PC-9 (cell line): ENCODE measurements around the gene GNB1. TPM values are rescaled to one million over a fixed set of nuclear protein-coding genes. Genes with fewer than 3 reads are reported as not detected.
A peak's percentile ranks its signal among the peaks of the same experiment; 100 is the strongest.

Source experiments
- BruUV-seq: library from RNA; stranded (reverse); fragments of 400-500 nt; replicated peaks from 2 replicates; lab custom pipeline; 2021; lab: Mats Ljungman, UMichigan
- CTCF ChIA-PET: fragments of 300-600 bp; sonication (Branson Sonifier 250); formaldehyde crosslinking; loops from one replicate; lab custom pipeline; 2022; ENCODE audit warnings: antibody characterized with exemption; lab: Charles Lee
- POLR2A ChIA-PET: fragments of 300-600 bp; sonication (Branson Sonifier 250); formaldehyde crosslinking; loops from one replicate; lab custom pipeline; 2022; ENCODE audit warnings: antibody characterized with exemption; ENCODE audit not compliant: unreplicated experiment; lab: Charles Lee
- DNase-seq, 2 experiments: peaks; one replicate each; pipeline versions ENCODE4 v3.0.0 to v3.0.0-alpha.2; 2015 to 2022; ENCODE audit warnings: mixed read lengths in 1 of 2
- H2AFZ ChIP-seq: fragments of 200-600 bp; sonication (generic); 2 replicates; pipeline ENCODE4 v1.8.1; 2017; ENCODE audit warnings: antibody characterized with exemption
- H3F3A ChIP-seq: fragments of 200-600 bp; sonication (generic); 2 replicates; pipeline ENCODE4 v1.8.1; 2017; ENCODE audit warnings: antibody characterized with exemption, mild to moderate bottlenecking, low read depth; ENCODE audit not compliant: insufficient read depth
- H3K27ac ChIP-seq: fragments of 200-600 bp; sonication (generic); 2 replicates; pipeline ENCODE4 v1.6.1; 2016; ENCODE audit warnings: mixed run types
- H3K27me3 ChIP-seq: fragments of 200-600 bp; sonication (generic); 2 replicates; pipeline ENCODE4 v1.6.1; 2016; ENCODE audit warnings: low read depth, mixed run types; ENCODE audit not compliant: insufficient read depth
- H3K36me3 ChIP-seq: fragments of 200-600 bp; sonication (generic); 2 replicates; pipeline ENCODE4 v1.6.1; 2016; ENCODE audit warnings: low read depth, mixed run types
- H3K4me1 ChIP-seq: fragments of 200-600 bp; sonication (generic); replicated peaks from 2 replicates; pipeline ENCODE4 v1.6.1; 2016; ENCODE audit warnings: mixed run types; ENCODE audit not compliant: insufficient read depth
- H3K4me2 ChIP-seq: fragments of 200-600 bp; sonication (generic); 2 replicates; pipeline ENCODE4 v1.6.1; 2017; ENCODE audit warnings: mixed run types
- H3K4me3 ChIP-seq: fragments of 200-600 bp; sonication (generic); 2 replicates; pipeline ENCODE4 v1.6.1; 2016; ENCODE audit warnings: mixed run types
- H3K79me2 ChIP-seq: fragments of 200-600 bp; sonication (generic); 2 replicates; pipeline ENCODE4 v1.6.1; 2017; ENCODE audit warnings: low read depth, mixed run types
- H3K9me2 ChIP-seq: fragments of 200-600 bp; sonication (generic); 2 replicates; pipeline ENCODE4 v1.8.1; 2017; ENCODE audit warnings: mild to moderate bottlenecking; ENCODE audit not compliant: insufficient read depth
- H3K9me3 ChIP-seq: fragments of 200-600 bp; sonication (generic); 2 replicates; pipeline ENCODE4 v1.8.1; 2016; ENCODE audit warnings: low read depth; ENCODE audit not compliant: insufficient read depth
- H4K20me1 ChIP-seq: fragments of 200-600 bp; sonication (generic); 2 replicates; pipeline ENCODE4 v1.8.1; 2017; ENCODE audit not compliant: insufficient read depth
- EZH2 ChIP-seq: fragments of 200-600 bp; sonication (generic); IDR thresholded peaks from 2 replicates; pipeline ENCODE4 v1.8.0; 2017; ENCODE audit warnings: antibody characterized with exemption, low read depth
- intact Hi-C: fragments of 100-400 bp; cut with micrococcal nuclease; formaldehyde crosslinking; loops from one replicate; pipeline ENCODE4 v1.10.0; 2022; ENCODE audit not compliant: unreplicated experiment
- total RNA-seq: library from RNA; stranded (reverse); gene quantifications from 2 replicates; pipeline ENCODE4 v1.2.3, GENCODE V29; 2021
- TF ChIP-seq, protein P1 (sequence below): fragments of 200-600 bp; sonication (generic); conservative IDR thresholded peaks from 2 replicates; pipeline ENCODE4 v1.6.1; 2017; ENCODE audit warnings: mixed run types, antibody characterized with exemption, mild to moderate bottlenecking, moderate library complexity

Gene GNB1
- total RNA-seq, 1 experiment from 2014 or later = 286 TPM

DNA sequence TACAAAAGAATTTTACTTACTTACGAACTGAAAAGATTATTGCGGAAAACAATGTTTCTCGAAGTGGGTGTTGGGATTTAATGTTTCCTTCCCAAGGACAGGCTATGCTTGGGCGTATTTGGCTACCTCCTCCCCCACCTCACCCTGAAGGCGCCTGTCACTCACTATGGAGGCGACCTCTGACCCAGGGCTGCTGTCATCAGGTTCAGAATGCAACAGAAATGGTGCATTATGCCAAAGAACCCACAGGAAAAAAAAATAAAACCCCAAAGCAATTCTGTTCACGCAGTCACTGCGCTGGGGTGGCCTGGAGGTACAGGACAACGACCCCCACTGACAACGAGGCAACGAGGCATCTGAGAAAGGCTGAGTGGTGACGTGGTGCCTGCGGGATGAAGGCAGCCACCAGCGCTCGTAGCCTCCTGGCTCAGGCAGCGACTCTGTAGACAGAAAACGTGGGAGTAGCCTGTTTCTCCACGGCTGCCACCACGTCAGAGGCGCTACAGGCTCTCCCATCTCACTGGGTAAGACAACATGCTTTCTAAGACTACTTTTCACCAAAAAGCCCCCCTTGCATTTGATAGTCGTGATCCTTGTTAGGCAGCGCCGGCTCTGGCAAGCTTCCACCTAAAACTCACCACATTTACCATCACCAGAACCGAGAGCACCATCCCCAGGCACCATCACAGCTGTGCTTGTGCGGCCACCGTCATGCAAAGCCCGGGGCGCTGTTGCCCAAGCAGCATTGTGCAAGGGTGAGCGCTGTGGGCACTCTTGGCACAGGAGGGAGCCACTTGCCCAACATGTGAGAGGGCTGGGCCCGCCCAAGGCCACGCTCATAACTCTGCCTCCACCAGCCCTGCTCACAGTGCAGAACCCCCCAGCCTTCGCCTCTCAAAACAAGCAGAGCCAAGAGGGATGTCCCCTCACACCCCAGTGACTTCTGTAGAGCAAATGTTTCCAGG, 126.9 kb downstream of the GNB1 start:
- Histone ChIP-seq H3K9me2 (no peaks in the 10 kb centered on the region), H3K27me3 (no peaks in the 10 kb centered on the region), H4K20me1 (peaks cover 49% of the 10 kb centered on the region), H3K27ac (peak overlapping the region; percentile 83), H3K36me3 (peaks cover 27% of the 10 kb centered on the region; the same call in 1 of the 2 replicates), H3K9me3 (no peaks in the 10 kb centered on the region), H3K4me3 (no peak overlapping the region; the same call in 1 of the 2 replicates), H3K4me1 (peaks cover 65% of the 10 kb centered on the region), H3K79me2 (peaks cover 74% of the 10 kb centered on the region), H3F3A (peaks cover 80% of the 10 kb centered on the region), H2AFZ (no peak overlapping the region), H3K4me2 (peak overlapping the region; percentile 63)
- TF ChIP-seq EZH2 = no peak
- TF ChIP-seq, protein P1, sequence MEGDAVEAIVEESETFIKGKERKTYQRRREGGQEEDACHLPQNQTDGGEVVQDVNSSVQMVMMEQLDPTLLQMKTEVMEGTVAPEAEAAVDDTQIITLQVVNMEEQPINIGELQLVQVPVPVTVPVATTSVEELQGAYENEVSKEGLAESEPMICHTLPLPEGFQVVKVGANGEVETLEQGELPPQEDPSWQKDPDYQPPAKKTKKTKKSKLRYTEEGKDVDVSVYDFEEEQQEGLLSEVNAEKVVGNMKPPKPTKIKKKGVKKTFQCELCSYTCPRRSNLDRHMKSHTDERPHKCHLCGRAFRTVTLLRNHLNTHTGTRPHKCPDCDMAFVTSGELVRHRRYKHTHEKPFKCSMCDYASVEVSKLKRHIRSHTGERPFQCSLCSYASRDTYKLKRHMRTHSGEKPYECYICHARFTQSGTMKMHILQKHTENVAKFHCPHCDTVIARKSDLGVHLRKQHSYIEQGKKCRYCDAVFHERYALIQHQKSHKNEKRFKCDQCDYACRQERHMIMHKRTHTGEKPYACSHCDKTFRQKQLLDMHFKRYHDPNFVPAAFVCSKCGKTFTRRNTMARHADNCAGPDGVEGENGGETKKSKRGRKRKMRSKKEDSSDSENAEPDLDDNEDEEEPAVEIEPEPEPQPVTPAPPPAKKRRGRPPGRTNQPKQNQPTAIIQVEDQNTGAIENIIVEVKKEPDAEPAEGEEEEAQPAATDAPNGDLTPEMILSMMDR = no peak; the same call in 1 of the 2 replicates
- BruUV-seq = no TSS peak
- peak; percentile 78 to 93 for DNase-seq
- POLR2A ChIA-PET = no interaction called here
- CTCF ChIA-PET = no interaction called here
- intact Hi-C loops = loop anchor here (1.0 to 5.0 kb wide), 2 partner anchors 16 to 143 kb away; no protein-coding TSS in a partner anchor

DNA sequence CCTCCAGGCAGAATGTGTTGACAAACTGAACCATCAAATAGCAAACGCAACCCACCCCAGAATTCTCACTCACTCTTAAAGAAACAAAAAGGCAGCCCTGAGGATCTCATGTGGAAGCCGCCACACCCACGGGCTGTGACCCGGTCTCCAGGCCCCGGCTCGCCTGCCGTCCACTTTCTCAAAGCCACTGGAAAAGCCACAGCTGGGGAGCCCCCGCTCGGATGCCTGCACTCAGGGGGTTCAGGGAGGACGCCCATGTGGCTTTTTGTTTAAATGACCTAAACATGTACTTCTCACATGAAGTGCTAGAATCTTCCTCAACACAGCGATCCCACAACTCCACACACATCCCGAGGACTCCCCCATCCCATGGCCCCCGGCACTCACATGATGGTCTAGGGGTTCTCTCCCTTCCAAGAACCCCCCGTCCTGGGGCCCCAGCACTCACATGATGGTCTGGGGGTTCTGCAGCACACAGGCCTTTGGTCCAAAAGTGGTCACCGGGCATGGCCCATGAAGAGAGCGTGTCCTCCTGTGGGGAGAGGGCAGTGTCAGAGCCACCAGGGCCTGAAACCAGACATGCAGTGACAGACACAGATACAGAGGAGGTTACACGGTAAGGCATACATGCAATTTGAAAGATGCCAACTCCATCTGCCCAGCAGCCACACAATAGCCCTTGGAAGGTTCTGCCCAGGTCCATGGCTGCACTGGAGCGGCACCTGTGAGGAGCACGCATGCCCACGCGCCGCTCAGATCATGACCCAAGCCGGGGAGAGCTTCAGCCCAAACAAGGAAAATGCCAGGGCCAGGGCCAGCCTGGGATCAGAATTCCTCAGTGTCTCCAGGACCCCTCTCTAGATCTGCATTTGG, 129.1 kb downstream of the GNB1 start:
- DNase-seq = peak in 1 of 2 experiments; percentile 24
- no peaks in the 10 kb centered on the region for H3K9me3 ChIP-seq
- H3K27ac ChIP-seq = no peak overlapping the region
- no peak overlapping the region for H2AFZ ChIP-seq
- H3K4me1 ChIP-seq = peaks cover 81% of the 10 kb centered on the region
- no TSS peak for BruUV-seq
- CTCF ChIA-PET = no interaction called here
- H3K4me3 ChIP-seq = no peak overlapping the region
- peaks cover 72% of the 10 kb centered on the region for H3F3A ChIP-seq
- peaks cover 32% of the 10 kb centered on the region; the same call in 1 of the 2 replicates for H3K36me3 ChIP-seq
- intact Hi-C loops = loop anchor here (5.0 kb wide), 1 partner anchor 146 kb away; no protein-coding TSS in a partner anchor
- peaks cover 68% of the 10 kb centered on the region for H3K79me2 ChIP-seq
- H3K9me2 ChIP-seq = no peaks in the 10 kb centered on the region
- peaks cover 35% of the 10 kb centered on the region for H4K20me1 ChIP-seq
- H3K4me2 ChIP-seq = peak overlapping the region; percentile 63
- TF ChIP-seq, protein P1 = no peak
- POLR2A ChIA-PET = no interaction called here
- no peaks in the 10 kb centered on the region for H3K27me3 ChIP-seq

GRCh38 chr1:1760715-1761114, 130.2 kb downstream of the GNB1 start:
- CTCF ChIA-PET = no interaction called here
- BruUV-seq = no TSS peak
- H3K79me2 ChIP-seq = peaks cover 68% of the 10 kb centered on the region

More at GRCh38 chr1:1760715-1761114, 130.2 kb downstream of the GNB1 start:
- no peak overlapping the region for H2AFZ ChIP-seq
- H3K27ac ChIP-seq = no peak overlapping the region
- no peaks in the 10 kb centered on the region for H3K9me3 ChIP-seq
- POLR2A ChIA-PET = no interaction called here
- DNase-seq = peak in 1 of 2 experiments; percentile 38
- H3F3A ChIP-seq = peaks cover 70% of the 10 kb centered on the region
- H3K36me3 ChIP-seq = peaks cover 36% of the 10 kb centered on the region; the same call in 1 of the 2 replicates
- H3K9me2 ChIP-seq = no peaks in the 10 kb centered on the region
- peaks cover 31% of the 10 kb centered on the region for H4K20me1 ChIP-seq
- peaks cover 81% of the 10 kb centered on the region for H3K4me1 ChIP-seq
- peak overlapping the region; percentile 75; the same call in 1 of the 2 replicates for H3K4me2 ChIP-seq
- no peaks in the 10 kb centered on the region for H3K27me3 ChIP-seq
- no peak overlapping the region for H3K4me3 ChIP-seq
- TF ChIP-seq, protein P1 = no peak
- no peak for TF ChIP-seq EZH2
- intact Hi-C loops = loop anchor here (5.0 kb wide), 1 partner anchor 147 kb away; no protein-coding TSS in a partner anchor
